Dorsolateral prefrontal cortex (tissue), 118 donors: ENCODE results near the gene ACBD4. TPM values are rescaled to one million over a fixed set of nuclear protein-coding genes. Genes with fewer than 3 reads are reported as not detected.

Source experiments
- microRNA-seq, 43 experiments: library from miRNA; unstranded; fragments of <30 nt; microRNA quantifications; one replicate each; pipeline ENCODE4 v1.2.0, GENCODE V29; 2022
- total RNA-seq, 120 experiments: library from RNA; stranded (reverse); gene quantifications; one replicate each; pipeline versions ENCODE4 v1.2.3 to v1.2.4, GENCODE V29; 2022

ACBD4 gene
- total RNA-seq, 120 experiments from 2014 or later = 15.7 to 37.1 (median 23.9) TPM

Small RNA genes within 50 kb of the gene (microRNA-seq; reads per million reads assigned to microRNA genes)
- gene MIR6784 = 0 to 2.1 (median 0) reads per million in 43 experiments

Other genes starting within 250 kb of the ACBD4 start
- 100 to 1,000 TPM in 36 of 120 experiments, 10 to 100 TPM in 84; 50.3 to 123 (median 95.1) TPM for gene EFTUD2, start 236.2 kb upstream of the ACBD4 start, total RNA-seq
- over 10,000 TPM in 24 of 120 experiments, 1,000 to 10,000 TPM in 96; 2,686 to 23,814 (median 7,188) TPM for gene GFAP, start 220.2 kb upstream of the ACBD4 start, total RNA-seq
- 1 to 10 TPM in 5 of 120 experiments, under 1 TPM in 98, not detected in 17; 0.10 to 2.1 (median 0.33) TPM for gene KIF18B, start 187.9 kb upstream of the ACBD4 start, total RNA-seq
- 10 to 100 TPM in 118 of 120 experiments, 1 to 10 TPM in 2; 7.4 to 35.3 (median 19.6) TPM for gene C1QL1, start 167.4 kb upstream of the ACBD4 start, total RNA-seq
- gene DCAKD, start 84.1 kb upstream of the ACBD4 start, total RNA-seq = 10 to 100 TPM; 46.2 to 97.6 (median 62.3) TPM
- 100 to 1,000 TPM; 111 to 220 (median 159) TPM for gene NMT1, start 74.4 kb upstream of the ACBD4 start, total RNA-seq
- gene PLCD3, start 3.2 kb upstream of the ACBD4 start, total RNA-seq = 100 to 1,000 TPM in 42 of 120 experiments, 10 to 100 TPM in 78; 51.7 to 195 (median 91.1) TPM
- gene HEXIM1, start 12.8 kb downstream of the ACBD4 start, total RNA-seq = 10 to 100 TPM; 21.0 to 74.9 (median 50.4) TPM
- gene HEXIM2, start 26.2 kb downstream of the ACBD4 start, total RNA-seq = 10 to 100 TPM in 73 of 120 experiments, 1 to 10 TPM in 47; 5.1 to 16.7 (median 10.8) TPM
- 10 to 100 TPM; 19.3 to 53.5 (median 36.5) TPM for gene FMNL1, start 86.2 kb downstream of the ACBD4 start, total RNA-seq
- gene SPATA32, start 126.4 kb downstream of the ACBD4 start, total RNA-seq = under 1 TPM in 9 of 120 experiments, not detected in 111; 0.26 to 0.63 (median 0.35) TPM
- 10 to 100 TPM in 53 of 120 experiments, 1 to 10 TPM in 67; 5.4 to 21.7 (median 9.8) TPM for gene MAP3K14, start 181.3 kb downstream of the ACBD4 start, total RNA-seq